C4-2B (cell line): ENCODE measurements around the gene CCDC97.
"Not testable (repeated sequence)": the region's sequence is repeated elsewhere in the genome, so short reads cannot be mapped to it uniquely, and the experiment has no call there.

Experiments
- H3K27ac ChIP-seq: fragments of 450-650 bp; 2 replicates; pipeline ENCODE4 v1.5.1; 2017
- CTCF ChIP-seq: fragments of 450-650 bp; conservative IDR thresholded peaks from 2 replicates; pipeline ENCODE4 v1.5.1; 2017; ENCODE audit warnings: mild to moderate bottlenecking
- ZFX ChIP-seq: fragments of 450-650 bp; IDR thresholded peaks from 2 replicates; pipeline ENCODE4 v1.6.1; 2017

CCDC97 gene

DNA sequence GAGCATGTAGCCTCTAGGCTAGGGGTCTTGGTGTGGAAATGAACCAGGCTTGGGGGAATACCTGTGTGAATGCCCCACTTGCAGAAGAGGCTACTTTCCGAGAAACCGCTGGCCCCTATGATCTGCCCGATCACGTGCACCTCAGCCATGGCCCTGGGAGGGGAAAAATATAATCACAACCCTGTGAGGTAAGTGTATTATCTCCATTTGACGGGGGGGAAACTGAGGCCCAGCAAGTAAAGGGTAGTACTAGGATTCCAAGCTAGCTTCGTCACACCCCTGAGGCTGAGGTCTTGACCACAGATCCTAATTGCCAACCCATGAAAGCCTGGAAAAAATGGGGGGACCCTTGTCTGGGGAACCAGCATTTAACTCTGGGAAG is 53.4 kb downstream of the CCDC97 start:
- peak overlapping the region; percentile 76 for H3K27ac ChIP-seq
- TF ChIP-seq CTCF: no peak
- no peak for TF ChIP-seq ZFX

DNA sequence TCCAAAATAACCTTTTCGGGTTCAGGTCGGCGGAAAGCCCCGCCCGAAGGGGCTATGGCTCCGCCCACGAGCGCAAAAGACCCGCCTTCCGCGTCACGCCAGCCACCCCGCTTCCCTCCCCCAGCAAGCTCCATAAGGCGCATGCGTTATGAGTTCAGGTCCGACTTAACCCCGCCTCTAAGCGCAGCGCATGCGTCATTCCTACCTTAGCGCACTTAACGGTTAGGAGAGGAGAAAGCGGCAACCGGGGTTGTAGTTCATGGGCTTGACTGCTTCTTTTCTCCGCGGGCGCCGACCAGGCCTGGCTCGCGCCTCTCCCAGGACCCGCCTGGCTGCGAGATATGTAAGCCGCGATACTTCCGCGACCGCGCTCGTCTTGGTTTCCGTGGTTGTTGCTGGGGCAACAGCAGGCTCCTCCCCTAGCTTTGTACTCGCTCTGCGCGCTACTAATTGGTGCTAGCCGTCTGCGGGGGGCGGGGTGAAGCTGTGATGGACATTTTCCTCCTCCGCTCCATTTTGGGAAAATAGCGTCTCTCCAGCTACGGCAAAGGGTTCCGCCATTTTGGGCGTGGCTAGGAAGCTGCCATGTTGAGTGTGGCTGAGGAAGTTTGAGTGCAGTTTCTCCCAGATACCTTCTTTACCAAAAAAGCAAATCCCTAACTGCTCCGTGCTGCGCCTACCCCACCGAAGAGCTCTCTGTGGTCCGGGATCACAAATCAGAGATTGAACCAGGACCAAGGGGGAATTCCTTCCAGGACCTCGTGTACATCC is 54.0 kb downstream of the CCDC97 start, which contains the start of gene B9D2:
Gene B9D2 (minus strand): TSS at position 397 of the 771 bp plus-strand sequence. CDS start 630 bp downstream, outside the sequence.
- peak within 1 kb of the TSS; percentile 76 for H3K27ac ChIP-seq
- TF ChIP-seq CTCF (no peak), ZFX (no peak)

GRCh38 chr19:41364524-41365391 is 54.8 kb downstream of the CCDC97 start:
- TF ChIP-seq ZFX: no peak
- TF ChIP-seq CTCF: no peak

DNA sequence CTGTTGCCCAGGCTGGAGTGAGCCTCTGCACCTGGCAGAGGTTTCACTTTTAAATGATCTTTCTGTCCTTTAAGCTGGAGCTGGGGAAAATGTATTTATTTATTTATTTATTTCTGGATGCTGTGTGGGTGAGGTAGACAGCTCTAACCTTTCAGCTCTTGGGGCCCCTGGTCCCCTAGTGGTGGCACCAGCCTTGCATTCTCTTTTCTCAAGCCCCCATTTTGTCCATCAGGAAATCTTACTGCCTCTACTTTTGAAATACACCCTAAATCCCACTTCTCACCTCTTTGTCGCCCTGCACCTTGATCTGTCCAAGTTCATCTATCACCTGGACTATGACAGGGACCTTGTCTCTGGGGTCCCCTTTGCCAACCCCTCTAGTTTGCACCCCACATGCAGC is 56.1 kb downstream of the CCDC97 start:
- H3K27ac ChIP-seq: no peak overlapping the region
- no peak for TF ChIP-seq CTCF
- TF ChIP-seq ZFX: no peak

More at GRCh38 chr19:41364524-41365391, 54.8 kb downstream of the CCDC97 start:
- peak overlapping the region; percentile 76 for H3K27ac ChIP-seq

- no peak for TF ChIP-seq CTCF
- H3K27ac ChIP-seq: no peak overlapping the region
These were observed 57.9 kb downstream of the CCDC97 start for GRCh38 chr19:41367848-41368301.

- H3K27ac ChIP-seq: no peak overlapping the region
- no peak for TF ChIP-seq CTCF
These were observed 59.8 kb downstream of the CCDC97 start for GRCh38 chr19:41369769-41370168.

- not testable (repeated sequence) for H3K27ac ChIP-seq
These were observed 61.1 kb downstream of the CCDC97 start for GRCh38 chr19:41371119-41371518.
